ENCODE measurements around the gene CEACAM4.

- no peak for TF ChIP-seq POLR2A (IDR thresholded peaks at IDR 0.05; ENCODE audit: low read length)
- no peak for TF ChIP-seq GATA1 (IDR thresholded peaks at IDR 0.05; ENCODE audit: low read depth, low read length)
Observed at GRCh38 chr19:41589371-41589770, 37.5 kb downstream of the CEACAM4 start.

Data from erythroblast (primary cell).